Muscle of arm (tissue), 12 donors: ENCODE results near the gene SPRR5. TPM values are rescaled to one million over a fixed set of nuclear protein-coding genes. Genes with fewer than 3 reads are reported as not detected.

Experiments
- DNase-seq: peaks from one replicate; pipeline ENCODE4 v3.0.0-alpha.2; 2013
- polyA plus RNA-seq, 12 donors: library from polyadenylated mRNA; unstranded; fragments of 120-200 nt; gene quantifications; one replicate each; pipeline ENCODE4 v1.2.1, GENCODE V29; 2013; ENCODE audit not compliant: insufficient read length in 12 of 12

Gene SPRR5
- polyA plus RNA-seq, 12 donors: not detected

- no peak for DNase-seq
Observed at GRCh38 chr1:152982076-152982475, 35.1 kb downstream of the SPRR5 start.

GRCh38 chr1:152983234-152983633 lies 36.2 kb downstream of the SPRR5 start:
- DNase-seq: no peak

- no peak for DNase-seq
Observed at GRCh38 chr1:152983743-152984142, 36.7 kb downstream of the SPRR5 start, which contains the start of gene SPRR1A. Gene SPRR1A (plus strand): TSS chr1:152984081. CDS start chr1:152985231, 1,150 bp downstream.

- no peak for DNase-seq
Observed at GRCh38 chr1:152986578-152986977, 39.6 kb downstream of the SPRR5 start.

- DNase-seq: no peak
Observed at GRCh38 chr1:152993186-152993585, 46.2 kb downstream of the SPRR5 start.

GRCh38 chr1:152995842-152996241 lies 48.8 kb downstream of the SPRR5 start:
- no peak for DNase-seq

GRCh38 chr1:152996633-152997400 lies 49.8 kb downstream of the SPRR5 start:
- no peak for DNase-seq

GRCh38 chr1:152997901-152998300 lies 50.9 kb downstream of the SPRR5 start:
- no peak for DNase-seq

GRCh38 chr1:152998476-152998875 lies 51.5 kb downstream of the SPRR5 start:
- DNase-seq: no peak

Other genes with a start within 250 kb of the SPRR5 start
- not detected for gene LCE2A, start 248.9 kb upstream of the SPRR5 start, polyA plus RNA-seq
- not detected for gene LCE4A, start 239.0 kb upstream of the SPRR5 start, polyA plus RNA-seq
- under 1 TPM in 1 of 12 donors, not detected in 11; 0.07 TPM for gene KPRP, start 189.2 kb upstream of the SPRR5 start, polyA plus RNA-seq
- gene LCE1F, start 172.1 kb upstream of the SPRR5 start, polyA plus RNA-seq: not detected
- not detected for gene LCE1E, start 160.9 kb upstream of the SPRR5 start, polyA plus RNA-seq
- not detected for gene LCE1D, start 150.5 kb upstream of the SPRR5 start, polyA plus RNA-seq
- gene LCE1C, start 140.6 kb upstream of the SPRR5 start, polyA plus RNA-seq: not detected
- gene LCE1B, start 135.2 kb upstream of the SPRR5 start, polyA plus RNA-seq: not detected
- gene LCE1A, start 119.7 kb upstream of the SPRR5 start, polyA plus RNA-seq: not detected
- not detected for gene LCE6A, start 104.3 kb upstream of the SPRR5 start, polyA plus RNA-seq
- gene LCE7A, start 87.2 kb upstream of the SPRR5 start, polyA plus RNA-seq: not detected
- not detected for gene SMCP, start 68.9 kb upstream of the SPRR5 start, polyA plus RNA-seq
- gene IVL, start 38.7 kb upstream of the SPRR5 start, polyA plus RNA-seq: 10 to 100 TPM in 2 of 12 donors, 1 to 10 TPM in 1, under 1 TPM in 2, not detected in 7; 0.08 to 36.1 (median 1.9) TPM
- not detected for gene SPRR4, start 23.4 kb downstream of the SPRR5 start, polyA plus RNA-seq
- 1 to 10 TPM in 3 of 12 donors, not detected in 9; 1.5 to 3.9 (median 2.0) TPM for gene SPRR1A, start 36.9 kb downstream of the SPRR5 start, polyA plus RNA-seq
- gene SPRR3, start 54.5 kb downstream of the SPRR5 start, polyA plus RNA-seq: 100 to 1,000 TPM in 1 of 12 donors, 10 to 100 TPM in 2, 1 to 10 TPM in 1, under 1 TPM in 1, not detected in 7; 0.97 to 142 (median 41.0) TPM
- 10 to 100 TPM in 1 of 12 donors, 1 to 10 TPM in 2, not detected in 9; 4.0 to 32.6 (median 8.2) TPM for gene SPRR1B, start 84.0 kb downstream of the SPRR5 start, polyA plus RNA-seq
- gene SPRR2D, start 93.9 kb downstream of the SPRR5 start, polyA plus RNA-seq: under 1 TPM in 1 of 12 donors, not detected in 11; 0.76 TPM
- gene SPRR2A, start 110.3 kb downstream of the SPRR5 start, polyA plus RNA-seq: under 1 TPM in 1 of 12 donors, not detected in 11; 0.59 TPM
- gene SPRR2B, start 124.4 kb downstream of the SPRR5 start, polyA plus RNA-seq: under 1 TPM in 1 of 12 donors, not detected in 11; 0.34 TPM
- gene SPRR2E, start 147.3 kb downstream of the SPRR5 start, polyA plus RNA-seq: not detected
- under 1 TPM in 2 of 12 donors, not detected in 10; 0.32 to 0.36 TPM for gene SPRR2F, start 166.3 kb downstream of the SPRR5 start, polyA plus RNA-seq
- not detected for gene SPRR2G, start 203.7 kb downstream of the SPRR5 start, polyA plus RNA-seq